Spleen (tissue), 11 donors: Measurements from ENCODE around the gene SLC28A1. TPM values are rescaled to one million over a fixed set of nuclear protein-coding genes. Genes with fewer than 3 reads are reported as not detected.

Experiments
- DNase-seq: peaks from one replicate; pipeline ENCODE4 v3.0.0-alpha.2; 2020
- H3K27ac ChIP-seq, 8 donors: fragments of 200-600 bp; sonication (generic) in 7 of 8; 1 replicate in 4 of 8; 2 replicates in 4 of 8; pipeline versions ENCODE4 v1.5.0 to v1.8.0; 2016 to 2021; ENCODE audit warnings: inconsistent platforms in 4 of 8, mild to moderate bottlenecking in 4 of 8, moderate library complexity in 1 of 8
- H3K27me3 ChIP-seq, 7 donors: fragments of 200-600 bp; sonication (generic) in 6 of 7; replicated peaks in 1 of 7; 1 replicate in 4 of 7; 2 replicates in 3 of 7; pipeline versions ENCODE4 v1.5.0 to v1.8.0; 2016 to 2021; ENCODE audit warnings: inconsistent platforms in 3 of 7, mild to moderate bottlenecking in 1 of 7
- H3K36me3 ChIP-seq, 6 donors: fragments of 200-600 bp; sonication (generic) in 5 of 6; 1 replicate in 4 of 6; 2 replicates in 2 of 6; pipeline versions ENCODE4 v1.5.0 to v1.8.0; 2016 to 2021; ENCODE audit warnings: inconsistent platforms in 2 of 6
- H3K4me1 ChIP-seq, 6 donors: fragments of 200-600 bp; sonication (generic) in 5 of 6; 1 replicate in 3 of 6; 2 replicates in 3 of 6; pipeline versions ENCODE4 v1.5.0 to v1.8.0; 2016 to 2021; ENCODE audit warnings: inconsistent platforms in 3 of 6
- H3K4me3 ChIP-seq, 8 donors: fragments of 200-600 bp; sonication (generic) in 7 of 8; 1 replicate in 4 of 8; 2 replicates in 4 of 8; pipeline versions ENCODE4 v1.5.0 to v1.8.0; 2016 to 2021; ENCODE audit warnings: inconsistent platforms in 4 of 8, mild to moderate bottlenecking in 4 of 8, moderate library complexity in 2 of 8
- H3K9me3 ChIP-seq, 8 donors: fragments of 200-600 bp; sonication (generic) in 7 of 8; 1 replicate in 4 of 8; 2 replicates in 4 of 8; pipeline versions ENCODE4 v1.5.0 to v1.8.0; 2016 to 2021; ENCODE audit warnings: inconsistent platforms in 4 of 8
- CTCF ChIP-seq, 11 experiments: fragments of 200-600 bp in 7 of 11; fragments of 450-650 bp in 4 of 11; sonication (generic) in 4 of 11; IDR thresholded peaks in 8 of 11; conservative IDR thresholded peaks in 3 of 11; 1 replicate in 7 of 11; 2 replicates in 4 of 11; pipeline versions ENCODE4 v1.4.0 to v1.8.0; 2016 to 2021; ENCODE audit warnings: antibody characterized with exemption in 11 of 11, inconsistent platforms in 4 of 11, mild to moderate bottlenecking in 1 of 11
- POLR2A ChIP-seq, 3 donors: fragments of 450-650 bp; IDR thresholded peaks; one replicate each; pipeline ENCODE4 v1.5.1; 2017; ENCODE audit warnings: antibody characterized with exemption in 3 of 3, mild to moderate bottlenecking in 1 of 3
- POLR2AphosphoS5 ChIP-seq, 3 donors: sonication (generic); formaldehyde crosslinking; IDR thresholded peaks; one replicate each; pipeline ENCODE4 v1.5.1; 2017; ENCODE audit warnings: antibody characterized with exemption in 3 of 3
- WGBS, 5 donors: extraction: QIAGEN DNeasy Blood & Tissue Kit in 3 of 5; methylation state at CpG; one replicate each; pipeline versions ENCODE4 v1.1.5 to v1.1.7; 2013 to 2018; 5-methylcytosine and 5-hydroxymethylcytosine counted together
- intact Hi-C: fragments of 100-400 bp; cut with DNase I; formaldehyde crosslinking; loops from one replicate; pipeline ENCODE4 v1.15.0; 2023; ENCODE audit warnings: low total_unique reads
- polyA plus RNA-seq, 3 donors: library from polyadenylated mRNA; stranded (reverse); fragments of 200-250 nt; gene quantifications; one replicate each; pipeline ENCODE4 v1.2.1, GENCODE V29; 2013
- total RNA-seq, 7 donors: library from RNA; depleted of rRNA in 3 of 7; stranded (reverse); fragments of >200 nt in 3 of 7; fragmentation: NEBNext Ultra II Directional in 4 of 7; extraction: Animal tissue kit (Norgen Biotek cat#: 25700) in 4 of 7; gene quantifications; one replicate each; pipeline versions ENCODE4 v1.1.0 to v1.2.1, GENCODE V29; 2016 to 2021
- donor health status: healthy with polysubstance abuse.
- donor health status: DM: no; HTN: no; CAD: no; lungs with moderate emphysema.
- donor health status: DM: no; HTN: no; CAD: no.
- donor health status: Bipolar disorder and iron deficiency.
- donor health status: healthy.
- donor health status: DM: no; HTN: no; CAD: no.
- donor health status: DM: yes; HTN: yes; CAD: no.

SLC28A1 gene
- total and polyA plus RNA-seq, 10 donors: 0.10 to 0.29 (median 0.16) TPM; not detected in 7

- TF ChIP-seq POLR2A (IDR thresholded peaks at IDR 0.05) (no peak), CTCF (IDR thresholded peaks at IDR 0.05 in 8 of 11, conservative IDR thresholded peaks at IDR 0.05 in 3 of 11) (no peak), POLR2AphosphoS5 (IDR thresholded peaks at IDR 0.05) (no peak)
- no peak overlapping the region for H3K4me3 ChIP-seq
- intact Hi-C loops: no loop called here
- peaks cover 0 to 4% (median 0%) of the 10 kb centered on the region in 7 donors for H3K27me3 ChIP-seq
- no peak overlapping the region for H3K27ac ChIP-seq
- WGBS, 5 donors: 80 to 95% (median 91%) methylated on average over 7 of the region's 7 CpGs
- H3K9me3 ChIP-seq: no peaks in the 10 kb centered on the region
- peaks cover 3 to 12% (median 5%) of the 10 kb centered on the region in 6 donors for H3K4me1 ChIP-seq
- DNase-seq: no peak
- H3K36me3 ChIP-seq: no peaks in the 10 kb centered on the region
These were observed 66.2 kb downstream of the SLC28A1 start for GRCh38 chr15:84950570-84951111.

GRCh38 chr15:84951736-84952135, 67.3 kb downstream of the SLC28A1 start:
- intact Hi-C loops: no loop called here
- Histone ChIP-seq H3K36me3 (no peaks in the 10 kb centered on the region), H3K9me3 (no peaks in the 10 kb centered on the region), H3K27me3 (peaks cover 0 to 4% (median 0%) of the 10 kb centered on the region in 7 donors), H3K4me1 (peaks cover 4 to 18% (median 9%) of the 10 kb centered on the region in 6 donors), H3K27ac (no peak overlapping the region), H3K4me3 (no peak overlapping the region)
- TF ChIP-seq CTCF (IDR thresholded peaks at IDR 0.05 in 8 of 11, conservative IDR thresholded peaks at IDR 0.05 in 3 of 11): no peak
- no peak for TF ChIP-seq POLR2AphosphoS5 (IDR thresholded peaks at IDR 0.05)
- TF ChIP-seq POLR2A (IDR thresholded peaks at IDR 0.05): no peak
- no peak for DNase-seq
- WGBS, 5 donors: 80 to 93% (median 86%) methylated on average over 5 of the region's 5 CpGs

- no peak overlapping the region for H3K4me3 ChIP-seq
- intact Hi-C loops: no loop called here
- WGBS, 5 donors: 82 to 92% (median 89%) methylated on average over 4 of the region's 4 CpGs
- no peak for TF ChIP-seq POLR2A (IDR thresholded peaks at IDR 0.05)
- DNase-seq: no peak
- no peaks in the 10 kb centered on the region for H3K9me3 ChIP-seq
- H3K27ac ChIP-seq: no peak overlapping the region
- H3K4me1 ChIP-seq: peaks cover 4 to 13% (median 9%) of the 10 kb centered on the region in 6 donors
- no peaks in the 10 kb centered on the region for H3K36me3 ChIP-seq
- peaks cover 0 to 4% (median 0%) of the 10 kb centered on the region in 7 donors for H3K27me3 ChIP-seq
These were observed 68.7 kb downstream of the SLC28A1 start for GRCh38 chr15:84953136-84953535.

- no peaks in the 10 kb centered on the region for H3K9me3 ChIP-seq
- H3K4me1 ChIP-seq: peaks cover 4 to 13% (median 9%) of the 10 kb centered on the region in 6 donors
- H3K27me3 ChIP-seq: peaks cover 0 to 4% (median 0%) of the 10 kb centered on the region in 7 donors
- no peak overlapping the region for H3K4me3 ChIP-seq
- 33 to 86% (median 81%) methylated on average over 1 of the region's 1 CpG for WGBS, 5 donors
- no peak for DNase-seq
- no peak overlapping the region for H3K27ac ChIP-seq
- TF ChIP-seq POLR2A (IDR thresholded peaks at IDR 0.05) (no peak), POLR2AphosphoS5 (IDR thresholded peaks at IDR 0.05) (no peak), CTCF (IDR thresholded peaks at IDR 0.05 in 8 of 11, conservative IDR thresholded peaks at IDR 0.05 in 3 of 11) (no peak)
- intact Hi-C loops: loop anchor here (2.0 kb wide), 1 partner anchor 89 kb away; no protein-coding TSS in a partner anchor
- no peaks in the 10 kb centered on the region for H3K36me3 ChIP-seq
These were observed 69.3 kb downstream of the SLC28A1 start for GRCh38 chr15:84953726-84954125.
